CD4-positive, alpha-beta T cell treated with Interferon gamma for 1 hour (primary cell): ENCODE results near the gene SMYD3.

Experiments
- DNase-seq: peaks from one replicate; pipeline ENCODE4 v3.0.0-alpha.2; 2020

SMYD3 gene

DNA sequence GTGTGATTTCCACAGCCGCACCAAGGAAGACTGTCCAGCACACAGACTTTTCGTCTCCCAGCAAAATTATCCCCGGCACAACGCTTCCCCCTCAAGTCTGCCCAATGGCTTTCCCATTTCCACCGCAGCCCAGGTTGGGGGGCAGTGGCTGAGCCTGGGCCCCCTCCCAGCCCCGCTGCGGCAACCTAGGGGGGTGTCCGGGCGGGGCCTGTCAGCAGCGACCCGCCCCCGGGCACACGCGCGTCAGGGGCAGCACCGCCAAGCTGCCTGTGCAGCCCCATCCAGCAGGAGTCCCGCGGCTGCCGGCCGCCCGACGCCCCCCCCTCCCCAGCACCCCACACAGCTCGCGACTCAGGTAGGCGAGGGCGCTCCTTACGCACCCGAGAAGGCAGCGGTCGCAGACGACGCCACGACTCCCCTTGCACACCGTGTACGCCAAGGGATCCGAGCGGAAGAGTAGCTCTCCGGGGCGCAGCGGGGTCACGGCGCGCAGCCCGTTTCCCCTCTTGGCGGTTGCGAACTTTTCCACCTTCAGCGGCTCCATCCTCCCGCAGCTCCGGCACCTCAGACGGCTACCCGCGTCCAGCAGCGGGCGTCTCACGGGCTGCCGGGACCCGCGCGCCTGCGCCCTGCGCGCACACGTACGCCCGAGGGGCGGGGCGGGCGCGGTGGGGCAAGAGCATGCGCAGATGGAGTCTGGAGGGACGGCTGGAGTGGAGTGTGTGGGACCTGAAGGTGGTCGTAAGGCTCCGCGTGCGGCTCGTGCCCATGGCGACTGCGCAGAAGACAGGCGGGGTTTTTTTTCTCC is at the start of gene SMYD3:
TSS of gene SMYD3 (minus strand) at position 606 of the 808 bp plus-strand sequence.
- peak; percentile 80 for DNase-seq

DNA sequence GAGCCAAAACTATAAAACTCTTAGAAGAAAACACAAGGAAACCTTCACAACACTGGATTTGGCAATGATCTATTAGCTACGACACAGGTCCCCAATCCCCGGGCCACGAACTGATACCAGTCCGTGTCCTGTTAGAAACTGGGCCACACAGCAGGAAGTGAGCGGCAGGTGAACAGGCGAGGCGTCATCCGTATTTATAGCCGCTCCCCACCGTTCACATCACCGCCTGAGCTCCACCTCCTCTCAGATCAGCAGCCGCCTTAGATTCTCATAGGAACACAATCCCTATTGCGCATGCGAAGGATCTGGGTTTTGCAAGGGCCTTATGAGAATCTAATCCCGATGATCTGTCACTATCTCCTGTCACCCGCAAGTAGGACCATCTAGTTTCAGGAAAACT is 47.1 kb upstream of the SMYD3 start:
- no peak for DNase-seq

DNA sequence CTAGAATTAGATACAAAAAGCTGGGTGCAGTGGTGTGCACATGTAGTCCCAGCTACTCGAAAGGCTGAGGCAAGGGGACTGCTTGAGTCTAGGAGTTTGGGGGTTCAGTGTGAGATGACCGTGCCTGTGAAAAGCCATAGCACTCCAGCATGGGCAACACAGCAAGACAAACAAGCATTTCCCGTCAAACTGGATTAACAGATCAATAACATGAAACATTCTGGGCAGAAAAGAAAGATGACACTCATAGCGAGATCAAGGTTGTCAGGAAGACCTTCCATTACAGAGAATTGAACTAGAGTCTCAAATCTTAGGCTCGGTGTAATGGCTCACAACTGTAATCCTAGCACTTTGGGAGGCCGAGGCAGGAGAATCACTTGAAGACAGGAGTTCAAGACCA is 45.0 kb upstream of the SMYD3 start:
- no peak for DNase-seq

DNA sequence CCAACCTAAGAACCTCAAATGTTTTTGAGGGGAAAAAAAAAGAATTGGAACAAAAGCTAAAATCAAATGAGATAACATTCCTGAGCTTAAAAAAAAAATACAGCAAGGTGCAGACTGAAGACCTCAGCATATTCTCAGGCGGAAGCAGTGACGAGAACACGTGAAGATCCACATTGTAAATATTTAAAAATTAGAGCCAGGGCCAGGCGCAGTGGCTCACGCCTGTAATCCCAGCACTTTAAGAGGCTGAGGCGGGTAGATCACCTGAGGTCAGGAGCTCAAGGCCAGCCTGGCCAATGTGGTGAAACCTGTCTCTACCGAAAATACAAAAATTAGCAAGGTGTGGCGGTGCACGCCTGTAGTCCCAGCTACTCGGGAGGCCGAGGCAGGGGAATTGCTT is 43.3 kb upstream of the SMYD3 start:
- no peak for DNase-seq

DNA sequence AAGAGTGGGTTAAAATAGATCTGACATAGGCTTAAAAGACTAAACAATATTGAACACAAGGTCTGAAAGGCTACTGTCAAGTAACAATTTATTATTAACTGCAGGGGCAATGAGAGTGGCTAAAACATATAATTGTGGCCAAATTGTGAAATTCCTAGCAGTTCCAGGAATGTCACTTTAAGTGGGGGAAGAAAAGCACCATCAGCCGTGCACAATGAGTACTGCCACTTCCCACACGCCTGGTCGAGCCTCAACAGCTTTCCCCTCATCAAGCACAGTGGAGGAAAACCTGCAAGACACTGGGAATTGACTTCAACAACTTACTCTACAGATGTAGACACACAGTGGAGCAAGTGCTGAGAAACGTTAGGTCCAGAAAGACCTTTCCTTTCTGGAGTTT is 42.6 kb upstream of the SMYD3 start:
- no peak for DNase-seq

DNA sequence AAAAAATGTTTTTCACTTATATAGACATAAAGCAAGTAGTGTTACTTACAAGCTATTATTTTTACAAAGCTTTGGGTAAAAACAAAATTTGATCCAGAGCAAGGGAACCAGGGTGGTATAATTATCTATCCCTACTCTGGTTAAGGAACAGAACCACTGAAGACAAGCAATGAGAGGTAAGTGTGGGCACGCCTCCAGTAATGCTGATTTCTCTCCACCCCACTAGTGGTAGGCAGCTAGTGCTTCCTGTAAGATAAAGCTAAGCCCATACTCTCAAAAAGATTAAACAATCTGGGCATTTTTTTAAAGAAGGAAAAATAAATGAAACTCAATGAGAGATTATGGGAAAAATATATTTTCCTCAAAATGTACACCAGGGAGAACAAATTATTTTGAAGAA is 36.9 kb upstream of the SMYD3 start:
- no peak for DNase-seq

DNA sequence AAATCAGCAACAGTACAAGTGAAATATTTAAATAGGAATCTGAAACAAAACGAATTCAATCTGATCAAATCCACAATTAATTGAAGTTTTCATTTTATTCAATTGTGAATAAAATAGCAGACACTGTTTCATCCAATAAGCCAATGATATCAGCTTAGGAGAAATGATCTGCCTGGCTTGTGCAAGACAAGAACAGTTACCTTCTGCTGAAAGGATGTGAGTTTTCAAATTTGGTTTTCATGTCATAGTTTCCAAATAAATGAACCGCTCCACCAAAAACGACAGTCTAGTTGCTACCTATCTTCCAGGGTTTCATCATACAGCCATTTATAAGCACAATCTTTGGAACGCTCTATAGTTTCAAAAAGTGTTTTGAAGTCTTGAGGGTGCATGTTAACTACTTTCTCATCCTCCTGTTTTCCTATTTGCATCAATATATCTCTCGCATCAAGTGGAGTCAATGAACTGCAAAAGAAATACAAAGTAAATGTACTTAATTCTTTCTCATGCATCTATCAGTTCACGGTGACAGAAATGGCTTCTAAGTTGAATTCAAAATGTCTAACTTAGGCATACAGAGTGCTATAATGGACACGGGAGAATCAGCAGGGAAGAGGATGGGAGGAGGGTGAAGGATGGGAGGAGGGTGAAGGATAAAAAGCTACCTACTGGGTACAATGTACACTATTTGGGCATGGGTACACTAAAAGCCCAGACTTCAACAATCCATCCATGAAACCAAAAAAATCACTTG is 33.8 kb upstream of the SMYD3 start:
- DNase-seq = no peak

DNA sequence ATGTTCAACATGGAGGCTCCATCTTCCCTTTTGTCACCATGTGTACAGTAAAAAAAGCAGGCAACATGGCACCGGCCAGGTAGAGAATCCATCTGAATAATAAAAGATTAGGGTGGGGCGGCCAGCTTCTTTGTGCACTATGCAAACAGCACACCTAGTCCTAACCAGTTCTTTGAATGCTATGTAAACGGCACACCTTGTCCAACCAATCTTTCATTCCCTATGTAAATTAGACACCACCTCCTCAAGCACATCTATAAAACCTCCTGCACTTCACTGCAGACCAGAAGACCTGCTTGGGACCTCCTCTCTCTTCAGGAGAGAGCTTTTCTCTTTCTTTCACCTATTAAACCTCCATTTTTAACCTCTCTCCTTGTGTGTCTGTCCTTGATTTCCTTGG is 30.8 kb upstream of the SMYD3 start:
- DNase-seq = no peak

DNA sequence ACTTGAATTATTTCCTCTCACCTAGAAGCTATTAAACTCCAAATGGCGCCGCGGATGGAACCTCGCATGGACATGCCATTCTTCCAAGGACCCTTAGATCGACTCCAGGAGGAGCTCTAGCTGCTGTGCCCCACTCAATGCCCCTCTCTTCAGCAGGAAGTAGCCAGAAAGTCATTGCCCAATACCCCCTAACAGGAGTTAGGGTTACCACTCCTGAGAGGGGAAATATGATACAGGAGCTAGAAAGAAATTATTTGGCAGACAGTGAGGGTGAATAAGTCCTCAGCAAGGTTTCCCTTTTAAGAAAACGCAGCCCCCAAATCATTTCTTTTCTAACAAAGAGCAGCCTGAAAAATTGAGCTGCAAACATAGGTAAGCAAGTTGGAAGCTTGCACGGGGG is 30.4 kb upstream of the SMYD3 start:
- no peak for DNase-seq

DNA sequence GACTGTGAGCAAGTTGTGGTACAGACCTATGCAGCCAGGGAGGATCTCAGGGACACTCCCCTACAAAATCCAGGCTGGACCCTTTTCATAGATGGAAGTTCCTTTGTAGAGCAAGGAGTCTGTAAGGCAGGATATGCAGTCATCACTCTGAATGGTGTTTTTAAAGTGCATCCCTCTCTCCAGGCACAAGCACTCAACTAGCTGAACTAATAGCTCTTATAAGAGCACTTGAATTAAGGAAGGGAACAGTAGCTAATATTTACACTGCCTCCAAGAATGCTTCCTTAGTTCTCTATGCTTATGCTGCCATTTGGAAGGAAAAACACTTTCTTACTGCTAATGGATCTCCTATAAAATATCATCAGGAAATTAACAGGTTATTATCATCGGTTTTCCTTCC is 27.0 kb upstream of the SMYD3 start:
- DNase-seq = no peak

DNA sequence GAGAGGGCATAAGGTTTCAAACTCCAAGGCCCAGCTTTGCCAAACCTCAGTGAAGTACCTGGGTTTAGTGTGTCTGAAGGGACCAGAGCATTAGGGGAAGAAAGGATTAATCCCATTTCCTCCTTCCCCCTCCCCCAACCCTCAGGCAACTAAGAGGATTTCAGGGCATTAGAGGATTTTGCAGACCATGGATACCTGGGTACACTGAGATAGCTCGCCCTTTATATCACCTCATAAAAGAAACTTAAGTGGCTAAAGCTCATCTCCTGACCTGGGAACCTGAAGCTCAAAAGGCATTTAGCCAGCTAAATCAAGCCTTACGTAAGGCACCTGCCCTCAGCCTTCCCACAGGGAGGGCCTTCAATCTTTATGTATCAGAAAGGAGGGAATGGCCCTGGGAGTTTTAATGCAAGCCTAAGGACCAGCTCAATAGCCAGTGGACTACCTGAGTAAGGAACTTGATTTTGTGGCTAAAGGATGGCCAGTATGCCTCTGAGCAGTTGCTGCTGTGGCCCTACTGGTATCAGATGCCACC is 26.4 kb upstream of the SMYD3 start:
- no peak for DNase-seq

DNA sequence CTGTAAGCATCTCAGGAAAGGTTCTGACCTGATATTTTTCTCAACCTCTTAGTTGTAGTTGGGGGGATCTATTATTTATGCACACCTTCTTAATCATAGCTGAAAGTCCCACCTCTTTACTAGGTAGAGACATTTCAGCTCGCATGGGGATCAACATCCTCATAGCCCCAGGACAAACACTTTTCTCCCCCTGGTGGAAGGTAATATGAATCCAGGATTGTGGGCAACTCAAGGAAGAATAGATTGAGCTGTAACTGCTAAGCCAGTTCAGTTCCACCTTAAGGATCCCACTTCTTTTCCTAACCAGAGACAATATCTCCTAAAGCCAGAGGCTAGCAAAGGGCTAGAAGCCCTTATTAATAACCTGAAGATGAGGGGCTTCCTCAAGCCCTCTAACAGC is 25.4 kb upstream of the SMYD3 start:
- no peak for DNase-seq

DNA sequence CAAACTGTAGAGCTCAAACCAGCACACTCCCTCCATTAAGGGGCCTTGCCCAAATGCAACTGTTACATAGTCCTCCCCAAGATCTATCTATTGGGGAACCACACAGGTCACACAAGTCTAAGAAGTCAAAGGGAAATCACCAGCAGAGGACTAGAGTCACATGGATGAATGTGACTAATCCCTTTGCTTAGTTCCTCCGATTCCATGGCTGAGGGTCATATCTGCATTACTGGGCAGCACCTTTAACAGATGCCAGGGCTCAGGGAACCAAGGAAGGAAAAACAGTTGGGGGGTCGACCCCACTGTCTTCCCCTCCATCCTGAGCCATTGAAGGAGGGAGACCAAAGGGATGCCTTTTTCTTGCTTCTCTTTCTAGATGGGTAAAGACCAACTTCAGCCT is 23.4 kb upstream of the SMYD3 start:
- no peak for DNase-seq

DNA sequence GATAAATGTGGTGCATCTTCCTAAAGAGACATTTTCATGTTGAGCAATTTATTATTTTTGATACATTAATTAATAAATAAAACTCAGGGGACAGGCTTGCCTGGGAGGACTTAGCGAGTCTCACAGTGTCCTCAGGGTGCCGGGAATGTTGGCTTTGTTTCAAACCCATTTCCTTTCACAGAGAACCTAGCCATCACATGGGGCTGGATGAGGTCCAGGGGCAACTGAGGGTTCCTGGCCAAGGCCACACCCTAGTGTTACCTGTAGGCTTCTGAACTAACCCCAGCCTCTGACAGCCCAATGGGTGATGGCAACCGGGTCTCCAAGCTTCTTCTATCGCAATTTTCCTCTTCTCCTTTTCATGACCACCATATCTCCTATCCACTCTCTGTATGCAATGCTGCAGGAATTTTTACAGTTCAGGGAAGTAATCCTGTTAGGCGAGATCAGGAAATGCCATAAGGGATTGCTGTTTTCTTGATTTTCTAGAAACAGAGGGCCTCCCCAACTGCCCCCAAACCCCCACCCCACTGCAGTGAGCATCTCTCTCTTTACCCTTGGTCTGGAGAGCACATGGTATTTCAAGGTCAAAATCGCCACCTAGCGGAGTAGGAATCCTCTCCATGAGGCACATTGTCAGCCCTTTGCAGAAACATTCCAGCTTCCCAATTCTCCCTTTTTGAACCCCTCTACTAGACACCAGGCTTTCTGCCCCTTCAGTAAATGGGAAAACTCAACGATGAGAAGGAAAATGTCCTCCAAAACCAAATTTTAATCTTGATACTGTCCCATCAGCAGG is 22.1 kb upstream of the SMYD3 start:
- no peak for DNase-seq

DNA sequence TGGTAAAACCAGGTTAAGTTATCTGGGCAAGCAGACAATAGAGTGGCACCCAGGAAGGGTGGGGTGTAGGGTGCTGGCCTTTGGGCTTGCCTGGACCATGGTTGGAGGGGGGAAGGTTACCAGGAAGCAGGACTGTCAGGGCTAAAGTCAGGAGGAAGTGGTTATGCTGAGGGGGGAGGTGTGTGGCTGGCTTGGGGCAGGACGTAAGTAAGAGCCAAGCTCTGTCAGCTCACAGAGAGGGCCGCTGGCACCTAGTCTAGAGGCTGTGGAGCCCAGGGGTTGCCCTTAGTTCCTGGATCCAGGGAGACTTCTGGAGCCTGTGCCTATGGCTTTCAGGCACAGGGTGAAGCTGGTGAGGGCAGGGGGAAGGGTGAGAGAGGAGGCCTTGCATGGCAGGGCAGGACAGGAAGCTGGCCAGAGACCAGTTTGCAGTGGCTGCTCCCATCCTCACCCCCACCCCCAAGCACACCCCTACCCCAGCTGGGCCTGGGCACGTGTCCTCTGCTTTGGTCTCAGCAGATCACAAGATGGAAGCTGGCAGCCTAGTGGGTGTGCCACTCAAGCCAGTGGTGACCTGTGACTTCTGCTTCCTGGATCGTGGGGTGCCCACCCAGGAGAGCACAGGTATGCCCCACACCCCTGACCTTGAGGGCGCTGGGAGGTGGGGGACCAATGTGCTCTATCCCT is 20.5 kb upstream of the SMYD3 start:
- no peak for DNase-seq

DNA sequence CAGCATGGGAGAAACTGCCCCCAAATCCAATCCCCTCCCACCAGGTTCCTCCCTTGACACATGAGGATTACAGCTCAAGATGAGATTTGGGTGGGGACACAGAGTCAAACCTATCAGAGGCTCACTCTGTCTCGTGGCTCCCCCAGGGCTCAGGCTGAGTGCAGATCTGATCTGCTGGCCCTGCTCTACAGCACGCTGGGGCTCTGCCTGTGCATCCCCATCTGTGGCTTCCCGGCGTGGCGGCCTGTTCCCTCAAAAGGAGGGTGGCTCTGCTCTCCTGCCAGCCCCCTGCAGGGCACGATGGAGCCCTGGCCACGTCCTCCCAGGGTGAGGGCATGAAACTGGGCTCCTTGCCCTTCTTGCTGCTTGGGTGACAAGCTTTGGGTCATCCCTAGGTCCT is 19.8 kb upstream of the SMYD3 start:
- no peak for DNase-seq

DNA sequence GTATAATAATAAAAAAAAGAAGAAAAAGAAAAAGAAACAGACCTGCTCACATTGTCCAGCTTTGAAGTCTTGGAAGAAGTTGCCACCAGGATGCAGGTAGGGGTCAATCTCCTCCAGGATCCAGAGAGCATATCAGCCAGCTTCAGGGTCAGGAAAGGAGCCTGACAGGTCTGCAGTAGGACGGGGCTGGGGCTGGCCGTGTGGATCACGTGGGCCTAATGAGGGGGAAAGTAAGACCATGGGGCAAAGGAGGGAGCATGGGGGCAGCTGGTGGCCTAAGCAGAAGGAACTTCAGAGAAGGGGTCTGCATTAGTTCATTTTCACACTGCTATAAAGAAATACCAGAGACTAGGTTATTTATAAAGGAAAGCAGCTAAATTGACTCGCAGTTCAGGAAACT is 19.3 kb upstream of the SMYD3 start:
- DNase-seq = no peak

DNA sequence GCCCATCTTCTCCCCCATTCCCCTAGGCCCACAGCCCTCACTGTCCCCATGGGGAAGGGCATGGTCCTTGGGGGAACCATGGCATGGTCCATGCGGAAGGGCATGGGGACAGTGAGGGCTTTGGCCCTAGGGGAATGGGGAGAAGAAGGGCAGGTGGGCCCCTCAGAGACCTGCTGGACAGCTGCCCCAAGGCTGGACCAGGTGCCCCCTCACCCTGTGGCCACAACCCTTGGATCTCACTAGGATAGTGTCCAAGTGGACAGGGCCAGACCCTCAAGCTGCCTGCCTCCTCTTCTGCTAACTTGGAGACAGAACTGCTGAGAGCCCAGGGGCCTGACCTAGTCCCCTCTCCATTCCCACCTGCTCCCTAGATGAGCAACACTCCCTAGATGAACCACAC is 12.4 kb upstream of the SMYD3 start:
- DNase-seq = no peak

DNA sequence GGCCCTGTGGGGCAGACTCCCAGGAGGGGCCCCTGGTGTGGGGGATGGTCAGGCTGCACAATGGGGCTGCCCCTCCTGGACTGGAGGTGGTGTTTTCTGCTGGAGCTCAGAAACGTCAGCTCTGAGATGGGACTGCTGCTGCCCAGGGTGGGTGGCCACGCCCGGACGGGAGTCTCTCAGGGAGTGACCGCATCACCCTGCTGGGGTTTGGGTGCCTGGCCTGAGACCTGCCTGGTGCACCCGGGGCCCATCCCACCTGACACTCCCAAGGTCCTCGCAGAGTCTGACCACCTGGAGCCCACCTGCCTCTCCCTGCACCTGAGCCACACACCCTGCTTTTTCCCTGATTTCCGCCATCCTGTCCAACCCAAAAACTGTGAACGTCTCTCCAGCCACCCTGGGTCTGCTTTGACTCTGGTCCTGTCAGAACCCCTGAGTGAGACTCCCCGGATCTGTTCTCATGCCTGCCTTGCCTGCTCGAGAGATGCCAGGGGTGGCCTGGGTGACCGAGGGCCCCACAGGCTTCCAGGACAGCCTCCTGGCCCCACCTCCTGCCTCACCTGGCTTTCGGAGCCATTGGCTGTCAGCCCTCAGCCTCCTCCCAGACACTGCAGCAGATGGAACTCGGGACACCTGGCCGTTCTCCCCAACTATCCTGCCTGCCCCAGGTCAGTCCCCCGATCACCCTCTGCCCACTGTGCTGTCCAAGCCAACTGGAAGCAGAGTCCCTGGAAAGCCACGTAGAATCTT is 11.6 kb upstream of the SMYD3 start:
- no peak for DNase-seq

DNA sequence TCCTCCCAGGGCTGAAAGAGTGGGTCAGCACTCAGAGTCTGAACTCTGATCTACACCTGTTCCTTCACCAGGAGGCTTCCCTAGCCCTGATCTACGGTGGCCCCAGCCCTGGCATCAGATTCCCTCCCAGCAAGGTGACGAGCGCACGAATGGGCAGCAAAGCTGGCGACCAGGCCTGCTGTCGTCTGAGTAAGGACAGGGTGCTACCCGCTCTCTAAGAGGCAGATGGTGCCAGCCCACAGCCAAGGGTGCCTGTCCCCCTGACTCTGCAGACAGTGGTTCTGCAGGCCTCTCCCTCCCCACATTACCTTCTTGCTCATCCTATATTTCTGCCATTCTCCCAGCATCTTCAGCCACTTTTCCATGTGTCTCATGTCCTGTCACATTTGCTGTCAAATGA is 10.3 kb upstream of the SMYD3 start:
- DNase-seq = no peak

DNA sequence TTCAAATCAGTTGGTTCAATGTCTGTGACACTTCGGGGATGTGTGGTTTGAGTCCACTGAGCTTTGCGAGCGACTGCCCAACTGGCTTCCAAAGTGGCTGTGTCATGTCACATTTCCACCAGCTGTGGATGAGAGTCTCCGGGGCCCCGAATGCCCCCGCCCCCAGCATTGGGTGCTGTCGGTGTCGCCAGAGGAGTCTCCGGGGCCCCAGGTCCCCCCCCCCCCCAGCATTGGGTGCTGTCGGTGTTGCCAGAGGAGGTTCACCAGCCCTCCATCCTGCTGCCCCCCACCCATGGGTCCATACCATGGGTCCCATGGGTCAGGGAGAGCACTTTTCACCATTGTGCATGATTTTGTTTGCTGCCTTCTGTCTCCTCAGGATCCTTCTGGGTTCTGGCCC is 9.0 kb upstream of the SMYD3 start:
- DNase-seq = no peak

DNA sequence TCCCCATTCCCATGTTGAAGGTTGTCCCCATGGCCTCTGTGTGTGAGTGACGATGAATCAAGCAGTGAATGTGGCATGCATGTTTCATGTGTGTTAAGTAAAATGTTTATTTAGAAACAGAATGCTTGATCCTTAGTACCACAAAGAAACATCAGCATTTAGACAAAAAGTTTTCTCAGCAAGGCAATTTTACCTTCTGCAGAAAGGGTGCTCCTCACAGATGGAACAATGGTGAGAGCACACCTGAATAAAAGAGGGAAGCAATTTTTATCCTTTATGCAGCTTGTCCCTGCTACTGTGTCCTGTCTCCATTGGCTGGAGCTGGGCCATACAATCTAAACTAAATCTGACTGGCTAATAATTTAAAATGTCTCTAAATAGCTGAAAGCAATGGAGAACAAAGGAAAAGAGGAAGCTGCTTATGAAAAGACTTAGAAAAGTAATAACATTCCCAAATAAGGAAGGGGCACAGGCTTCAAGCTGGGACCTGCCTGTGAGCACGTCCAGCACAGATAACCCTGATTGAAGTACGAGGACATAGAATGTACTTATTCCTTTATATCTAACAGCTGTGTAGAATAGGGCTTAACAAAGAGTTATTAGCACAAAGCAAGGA is 8.4 kb upstream of the SMYD3 start:
- no peak for DNase-seq
